HepG2 (cell line): Measurements from ENCODE around the gene FRRS1. TPM values are rescaled to one million over a fixed set of nuclear protein-coding genes. Genes with fewer than 3 reads are reported as not detected.

ENCODE experiments used
- CTCF ChIP-seq: sonication (generic); formaldehyde crosslinking; IDR thresholded peaks from 2 replicates; pipeline ENCODE4 v1.5.0; 2020; ENCODE audit warnings: mild to moderate bottlenecking, missing genetic modification reagents, moderate library complexity
- EZH2 ChIP-seq: conservative IDR thresholded peaks from 2 replicates; pipeline ENCODE4 v1.6.1; 2012; ENCODE audit warnings: mild to moderate bottlenecking, low read depth, low read length, moderate library complexity
- FOXK1 ChIP-seq: sonication (generic); formaldehyde crosslinking; IDR thresholded peaks from 2 replicates; pipeline ENCODE4 v1.4.0; 2020; ENCODE audit warnings: low read depth, missing genetic modification reagents, borderline replicate concordance
- GTF2F1 ChIP-seq: fragments of 150-350 bp; IDR thresholded peaks from 2 replicates; pipeline ENCODE4 v1.6.1; 2014; ENCODE audit warnings: low read length
- JUNB ChIP-seq: sonication (generic); formaldehyde crosslinking; IDR thresholded peaks from 2 replicates; pipeline ENCODE4 v1.8.0; 2022; ENCODE audit warnings: missing genetic modification reagents, mild to moderate bottlenecking, borderline replicate concordance
- KLF11 ChIP-seq: IDR thresholded peaks from 2 replicates; pipeline ENCODE4 v1.6.1; 2016; ENCODE audit warnings: missing compliant biosample characterization
- MATR3 ChIP-seq: sonication (generic); formaldehyde crosslinking; IDR thresholded peaks from 2 replicates; pipeline ENCODE4 v1.4.0; 2020; ENCODE audit warnings: missing genetic modification reagents
- MIXL1 ChIP-seq: IDR thresholded peaks from 2 replicates; pipeline ENCODE4 v1.6.1; 2016
- MXI1 ChIP-seq: IDR thresholded peaks from 3 replicates; pipeline ENCODE4 v1.6.1; 2012; ENCODE audit warnings: low read depth, low read length, inconsistent platforms, borderline replicate concordance
- RAD21 ChIP-seq: fragments of 450-650 bp; formaldehyde crosslinking; IDR thresholded peaks from 2 replicates; pipeline ENCODE4 v1.5.0; 2020; ENCODE audit warnings: mild to moderate bottlenecking
- SALL1 ChIP-seq: sonication (generic); formaldehyde crosslinking; IDR thresholded peaks from 2 replicates; pipeline ENCODE4 v1.8.0; 2022; ENCODE audit warnings: mild to moderate bottlenecking, missing genetic modification reagents
- SALL2 ChIP-seq: sonication (generic); formaldehyde crosslinking; IDR thresholded peaks from 2 replicates; pipeline ENCODE4 v1.8.1; 2023; ENCODE audit warnings: mild to moderate bottlenecking, missing genetic modification reagents, inconsistent platforms
- SRSF9 ChIP-seq: fragments of 200-400 bp; formaldehyde crosslinking; IDR thresholded peaks from 2 replicates; pipeline ENCODE4 v1.6.1; 2018; ENCODE audit warnings: borderline replicate concordance, mild to moderate bottlenecking, low read depth, low read length; ENCODE audit not compliant: insufficient read depth, poor library complexity, severe bottlenecking
- STAG1 ChIP-seq: sonication (generic); formaldehyde crosslinking; IDR thresholded peaks from 2 replicates; pipeline ENCODE4 v1.4.0; 2020; ENCODE audit warnings: missing genetic modification reagents
- XRCC5 ChIP-seq: fragments of 200-400 bp; formaldehyde crosslinking; optimal IDR thresholded peaks from 2 replicates; pipeline ENCODE3; 2017; ENCODE audit warnings: mild to moderate bottlenecking, low read length
- ZNF225 ChIP-seq: sonication (generic); formaldehyde crosslinking; IDR thresholded peaks from 2 replicates; pipeline ENCODE4 v1.4.0; 2020; ENCODE audit warnings: mild to moderate bottlenecking, missing genetic modification reagents
- ZNF446 ChIP-seq: sonication (generic); formaldehyde crosslinking; IDR thresholded peaks from 2 replicates; pipeline ENCODE4 v1.5.0; 2020; ENCODE audit warnings: mild to moderate bottlenecking, missing genetic modification reagents
- ZNF589 ChIP-seq: sonication (generic); formaldehyde crosslinking; conservative IDR thresholded peaks from 2 replicates; pipeline ENCODE4 v1.8.0; 2022; ENCODE audit warnings: mild to moderate bottlenecking, moderate library complexity, missing genetic modification reagents
- ZNF691 ChIP-seq: sonication (generic); formaldehyde crosslinking; IDR thresholded peaks from 2 replicates; pipeline ENCODE4 v1.4.0; 2020; ENCODE audit warnings: missing genetic modification reagents, low read depth, mild to moderate bottlenecking, borderline replicate concordance
- ZNF839 ChIP-seq: sonication (generic); formaldehyde crosslinking; IDR thresholded peaks from 2 replicates; pipeline ENCODE4 v1.4.0; 2020; ENCODE audit warnings: missing genetic modification reagents, mild to moderate bottlenecking, borderline replicate concordance
- polyA plus RNA-seq, 8 experiments: library from polyadenylated mRNA; depleted of rRNA in 3 of 8; stranded (reverse) in 7 of 8; unstranded in 1 of 8; fragments of >200 nt; fragmentation: Illumina TruSeq in 4 of 8; extraction: Trizol in 4 of 8; gene quantifications; 2 replicates each; pipeline versions ENCODE4 v1.2.1 to v1.2.3, GENCODE V29; 2011 to 2016; ENCODE audit warnings: low read depth in 4 of 8, missing spikeins in 1 of 8, mixed read lengths in 1 of 8; ENCODE audit not compliant: insufficient read depth in 1 of 8
- total RNA-seq, 5 experiments: library from RNA; depleted of rRNA; stranded (reverse); fragments of >200 nt; fragmentation: Illumina TruSeq; extraction: Trizol; gene quantifications; 2 replicates each; pipeline ENCODE4 v1.2.3, GENCODE V29; 2016; ENCODE audit warnings: low read depth in 1 of 5
- TF ChIP-seq, protein P1 (sequence below): sonication (generic); formaldehyde crosslinking; IDR thresholded peaks from 2 replicates; pipeline ENCODE4 v1.8.0; 2022; ENCODE audit warnings: mild to moderate bottlenecking, missing genetic modification reagents, borderline replicate concordance
- TF ChIP-seq, protein P2 (sequence below): sonication (generic); formaldehyde crosslinking; IDR thresholded peaks from 2 replicates; pipeline ENCODE4 v1.8.0; 2023; ENCODE audit warnings: mild to moderate bottlenecking, missing genetic modification reagents
- TF ChIP-seq, protein P3 (sequence below): sonication (generic); formaldehyde crosslinking; IDR thresholded peaks from 2 replicates; pipeline ENCODE4 v1.5.0; 2020; ENCODE audit warnings: mild to moderate bottlenecking, missing genetic modification reagents

The FRRS1 gene
- total and polyA plus RNA-seq, 2 of the 13 experiments (the other 11 are each of a cell fraction or from before 2014, with no cell fraction given): 22.6 to 23.4 TPM

DNA sequence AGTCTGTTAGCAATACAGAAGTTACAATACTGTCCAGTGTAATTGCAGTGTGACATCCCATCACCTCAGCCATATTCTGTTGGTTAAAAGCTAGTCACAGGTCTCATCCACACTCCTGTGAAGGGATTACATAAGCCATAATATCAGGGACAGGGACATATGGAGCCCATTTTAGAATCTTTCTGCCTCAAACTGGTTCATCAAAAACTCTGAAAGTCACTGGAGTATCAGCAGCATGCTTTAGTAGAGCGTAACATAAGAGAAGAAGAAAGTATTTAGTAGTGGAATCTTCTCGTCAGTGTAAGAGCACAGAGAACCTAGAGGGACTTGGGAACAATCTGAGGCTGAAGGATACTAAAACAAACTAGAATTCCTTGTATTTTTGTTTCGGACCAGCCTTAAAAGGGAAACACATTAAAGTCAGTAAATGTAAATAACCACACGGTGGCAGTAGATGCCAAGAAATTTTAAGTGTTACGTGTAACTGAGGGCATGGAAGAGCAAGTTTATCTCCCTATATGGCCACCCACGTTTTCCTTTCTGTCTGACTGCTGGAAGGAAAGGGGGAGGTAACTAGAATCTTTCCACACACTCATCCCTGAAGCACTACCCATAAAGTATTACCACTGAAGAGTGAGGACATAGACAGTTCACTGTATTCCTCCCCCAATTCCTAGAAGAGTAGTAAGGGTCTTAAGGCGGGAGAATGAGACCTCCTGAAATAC is 42.1 kb upstream of the FRRS1 start (continued):
- peak; percentile 43; the same call in 1 of the 2 replicates for TF ChIP-seq FOXK1 (CRISPR knock-in tag)
- TF ChIP-seq ZNF691: no peak
- TF ChIP-seq MIXL1 (CRISPR knock-in tag): peak; percentile 60; the same call in 1 of the 2 replicates
- no peak for TF ChIP-seq ZNF446 (CRISPR knock-in tag)
- TF ChIP-seq, protein P1, sequence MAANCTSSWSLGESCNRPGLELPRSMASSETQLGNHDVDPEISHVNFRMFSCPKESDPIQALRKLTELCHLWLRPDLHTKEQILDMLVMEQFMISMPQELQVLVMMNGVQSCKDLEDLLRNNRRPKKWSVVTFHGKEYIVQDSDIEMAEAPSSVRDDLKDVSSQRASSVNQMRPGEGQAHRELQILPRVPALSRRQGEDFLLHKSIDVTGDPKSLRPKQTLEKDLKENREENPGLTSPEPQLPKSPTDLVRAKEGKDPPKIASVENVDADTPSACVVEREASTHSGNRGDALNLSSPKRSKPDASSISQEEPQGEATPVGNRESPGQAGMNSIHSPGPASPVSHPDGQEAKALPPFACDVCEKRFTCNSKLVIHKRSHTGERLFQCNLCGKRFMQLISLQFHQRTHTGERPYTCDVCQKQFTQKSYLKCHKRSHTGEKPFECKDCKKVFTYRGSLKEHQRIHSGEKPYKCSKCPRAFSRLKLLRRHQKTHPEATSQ: 0 out of 2 replicates have a peak, but pooled peaks have one; percentile 23
- TF ChIP-seq STAG1 (CRISPR knock-in tag): peak; percentile 93
- TF ChIP-seq RAD21 (CRISPR knock-in tag): peak; percentile 81
- no peak for TF ChIP-seq MATR3 (CRISPR knock-in tag)
- no peak for TF ChIP-seq SALL2 (CRISPR knock-in tag)
- TF ChIP-seq, protein P2, sequence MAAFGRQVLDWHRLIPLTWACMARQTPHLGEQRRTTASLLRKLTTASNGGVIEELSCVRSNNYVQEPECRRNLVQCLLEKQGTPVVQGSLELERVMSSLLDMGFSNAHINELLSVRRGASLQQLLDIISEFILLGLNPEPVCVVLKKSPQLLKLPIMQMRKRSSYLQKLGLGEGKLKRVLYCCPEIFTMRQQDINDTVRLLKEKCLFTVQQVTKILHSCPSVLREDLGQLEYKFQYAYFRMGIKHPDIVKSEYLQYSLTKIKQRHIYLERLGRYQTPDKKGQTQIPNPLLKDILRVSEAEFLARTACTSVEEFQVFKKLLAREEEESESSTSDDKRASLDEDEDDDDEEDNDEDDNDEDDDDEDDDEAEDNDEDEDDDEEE: no peak
- no peak for TF ChIP-seq GTF2F1
- no peak for TF ChIP-seq KLF11 (CRISPR knock-in tag)
- no peak for TF ChIP-seq EZH2
- TF ChIP-seq JUNB (CRISPR knock-in tag): no peak
- no peak for TF ChIP-seq XRCC5
- TF ChIP-seq, protein P3, sequence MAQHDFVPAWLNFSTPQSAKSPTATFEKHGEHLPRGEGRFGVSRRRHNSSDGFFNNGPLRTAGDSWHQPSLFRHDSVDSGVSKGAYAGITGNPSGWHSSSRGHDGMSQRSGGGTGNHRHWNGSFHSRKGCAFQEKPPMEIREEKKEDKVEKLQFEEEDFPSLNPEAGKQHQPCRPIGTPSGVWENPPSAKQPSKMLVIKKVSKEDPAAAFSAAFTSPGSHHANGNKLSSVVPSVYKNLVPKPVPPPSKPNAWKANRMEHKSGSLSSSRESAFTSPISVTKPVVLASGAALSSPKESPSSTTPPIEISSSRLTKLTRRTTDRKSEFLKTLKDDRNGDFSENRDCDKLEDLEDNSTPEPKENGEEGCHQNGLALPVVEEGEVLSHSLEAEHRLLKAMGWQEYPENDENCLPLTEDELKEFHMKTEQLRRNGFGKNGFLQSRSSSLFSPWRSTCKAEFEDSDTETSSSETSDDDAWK: no peak
- TF ChIP-seq ZNF225 (CRISPR knock-in tag): no peak
- no peak; the same call in 1 of the 2 replicates for TF ChIP-seq SALL1 (CRISPR knock-in tag)
- no peak for TF ChIP-seq ZNF839 (CRISPR knock-in tag)
- TF ChIP-seq SRSF9: no peak
- peak; percentile 15; the same call in 1 of the 3 replicates for TF ChIP-seq MXI1
- peak; percentile 85 for TF ChIP-seq CTCF (CRISPR knock-in tag)
- no peak for TF ChIP-seq ZNF589 (CRISPR knock-in tag)
